Stimulated activated CD4-positive, alpha-beta T cell treated with anti-CD3 and anti-CD28 coated beads, Interleukin-12 subunit alpha, Interleukin-12 subunit beta, amount 100 ng/mL, for 24 hours (primary cell): ENCODE measurements around the gene LOXL3.
A peak's percentile ranks its signal among the peaks of the same experiment; 100 is the strongest.

Source experiments
- DNase-seq, 2 experiments: peaks; one replicate each; pipeline ENCODE4 v3.0.0-alpha.2; 2020; ENCODE audit warnings: low read depth in 2 of 2

The LOXL3 gene, protein sequence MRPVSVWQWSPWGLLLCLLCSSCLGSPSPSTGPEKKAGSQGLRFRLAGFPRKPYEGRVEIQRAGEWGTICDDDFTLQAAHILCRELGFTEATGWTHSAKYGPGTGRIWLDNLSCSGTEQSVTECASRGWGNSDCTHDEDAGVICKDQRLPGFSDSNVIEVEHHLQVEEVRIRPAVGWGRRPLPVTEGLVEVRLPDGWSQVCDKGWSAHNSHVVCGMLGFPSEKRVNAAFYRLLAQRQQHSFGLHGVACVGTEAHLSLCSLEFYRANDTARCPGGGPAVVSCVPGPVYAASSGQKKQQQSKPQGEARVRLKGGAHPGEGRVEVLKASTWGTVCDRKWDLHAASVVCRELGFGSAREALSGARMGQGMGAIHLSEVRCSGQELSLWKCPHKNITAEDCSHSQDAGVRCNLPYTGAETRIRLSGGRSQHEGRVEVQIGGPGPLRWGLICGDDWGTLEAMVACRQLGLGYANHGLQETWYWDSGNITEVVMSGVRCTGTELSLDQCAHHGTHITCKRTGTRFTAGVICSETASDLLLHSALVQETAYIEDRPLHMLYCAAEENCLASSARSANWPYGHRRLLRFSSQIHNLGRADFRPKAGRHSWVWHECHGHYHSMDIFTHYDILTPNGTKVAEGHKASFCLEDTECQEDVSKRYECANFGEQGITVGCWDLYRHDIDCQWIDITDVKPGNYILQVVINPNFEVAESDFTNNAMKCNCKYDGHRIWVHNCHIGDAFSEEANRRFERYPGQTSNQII

DNA sequence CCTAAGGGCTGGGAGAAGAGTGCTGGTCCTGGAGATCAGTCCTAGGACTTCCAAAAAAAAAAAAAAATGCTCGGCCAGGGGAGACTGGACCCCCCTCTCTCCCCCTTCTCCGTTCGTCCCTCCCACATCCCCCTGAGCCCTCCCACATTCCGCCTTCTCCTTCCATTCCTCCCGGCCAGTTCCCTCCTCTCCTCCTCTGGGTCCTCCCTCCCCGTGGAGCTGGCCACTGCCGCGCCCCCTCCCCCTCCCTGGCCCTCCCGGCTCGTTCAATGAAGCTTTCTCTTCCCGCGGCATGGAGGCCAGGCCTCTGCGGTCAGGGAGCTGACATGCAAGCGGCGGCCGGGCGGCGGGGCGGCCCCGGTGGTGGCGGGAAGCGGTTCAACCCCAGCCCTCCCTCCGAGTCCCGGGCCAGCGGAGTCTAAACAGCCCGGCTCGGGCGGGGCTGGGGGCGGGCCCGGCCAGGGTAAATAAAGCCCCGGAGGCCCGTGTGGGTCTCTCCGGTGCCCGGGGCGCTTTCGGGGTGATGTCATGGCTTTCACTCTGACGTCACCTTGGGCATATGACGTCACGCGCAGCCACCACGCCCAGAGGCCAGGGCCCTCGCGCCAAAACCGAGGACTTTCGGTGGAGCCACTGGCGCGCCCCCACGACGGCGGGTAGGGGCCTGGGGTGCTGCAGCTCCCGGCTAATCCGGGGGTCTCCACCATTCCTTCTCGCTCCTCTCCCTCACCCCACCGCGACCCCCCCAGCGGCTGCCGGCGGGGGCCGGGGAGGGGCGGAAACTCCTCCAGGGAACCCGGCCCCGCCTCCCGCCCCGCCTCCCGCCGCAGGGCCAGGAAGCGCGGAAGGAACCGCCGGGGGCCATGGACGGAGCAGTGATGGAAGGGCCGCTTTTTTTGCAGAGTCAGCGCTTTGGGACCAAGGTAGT, at the start of gene LOXL3, which contains the start of gene DOK1:
Gene LOXL3 (minus strand): TSS at position 51 of the 928 bp plus-strand sequence. CDS start 1,308 bp downstream, outside the sequence.
Gene DOK1 (plus strand): TSS at position 829 of the 928 bp plus-strand sequence. CDS start 35 bp downstream, at position 864.
- peak; percentile 70 to 80 for DNase-seq

DNA sequence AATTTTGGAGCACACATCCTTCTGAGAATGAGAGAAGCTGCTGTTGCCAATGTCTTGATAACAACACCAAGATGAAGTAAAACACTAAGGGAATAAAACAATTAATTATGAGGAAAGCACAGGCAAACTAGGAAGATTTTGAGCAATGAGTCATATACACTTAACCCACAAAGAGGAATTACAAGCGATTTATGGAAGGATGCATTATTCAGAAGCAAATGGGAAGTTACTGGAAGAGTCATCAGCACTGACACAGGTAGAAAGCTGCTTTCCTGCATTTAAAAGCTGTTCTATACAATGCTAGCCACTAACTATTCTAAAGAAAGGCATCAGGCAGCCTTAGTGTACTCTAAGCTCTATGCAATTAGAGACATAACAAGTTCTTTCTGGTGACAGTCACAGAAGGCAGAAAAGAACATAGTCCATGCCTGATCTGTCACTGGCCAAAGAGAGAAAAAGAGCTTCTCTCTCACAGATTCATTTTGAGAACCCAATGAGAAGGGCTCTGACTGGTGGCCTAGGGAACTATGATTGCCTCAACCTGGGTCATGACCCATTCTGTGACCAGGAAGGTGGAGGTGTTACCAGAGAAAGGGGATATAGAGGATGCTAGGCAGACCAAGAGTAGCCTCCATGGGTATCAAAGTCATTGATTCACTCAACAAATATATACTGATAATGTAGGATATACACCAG, 49.0 kb upstream of the LOXL3 start:
- no peak for DNase-seq

DNA sequence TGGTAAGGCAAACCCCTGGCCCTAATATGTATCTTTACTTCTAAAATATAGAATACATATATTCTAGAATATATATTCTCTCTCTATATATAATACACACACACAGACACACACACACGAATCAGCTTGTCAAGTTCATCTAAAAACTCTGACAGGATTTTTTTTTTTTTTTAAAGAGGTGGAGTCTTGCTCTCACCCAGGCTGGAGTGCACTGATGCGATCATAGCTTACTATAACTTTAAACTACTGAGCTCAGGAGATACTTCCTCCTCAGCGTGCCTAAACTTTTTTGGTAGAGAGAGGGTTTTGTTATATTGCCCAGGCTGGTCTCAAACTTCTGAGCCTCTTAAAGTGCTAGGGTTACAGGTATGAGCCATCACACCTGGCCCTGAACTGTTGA, 45.9 kb upstream of the LOXL3 start:
- DNase-seq: no peak

DNA sequence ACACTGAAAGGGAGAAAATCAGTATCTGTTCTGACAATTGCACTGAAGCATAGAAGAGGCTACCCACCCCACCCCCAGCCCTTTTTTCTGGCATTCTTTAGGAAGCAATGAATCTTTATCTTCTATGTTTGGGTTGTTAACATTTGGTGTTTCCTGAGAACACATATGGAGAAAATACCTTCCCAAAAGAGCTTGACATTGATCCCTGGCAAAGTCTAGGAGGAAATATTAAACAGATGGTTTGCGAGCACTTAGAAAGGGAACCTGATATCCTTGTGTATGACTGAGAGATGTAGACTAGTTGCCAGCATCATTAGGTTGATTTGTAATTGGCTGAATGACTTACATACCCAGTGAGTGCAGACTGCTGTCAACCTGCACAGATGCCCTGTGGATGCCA, 43.7 kb upstream of the LOXL3 start:
- no peak for DNase-seq

DNA sequence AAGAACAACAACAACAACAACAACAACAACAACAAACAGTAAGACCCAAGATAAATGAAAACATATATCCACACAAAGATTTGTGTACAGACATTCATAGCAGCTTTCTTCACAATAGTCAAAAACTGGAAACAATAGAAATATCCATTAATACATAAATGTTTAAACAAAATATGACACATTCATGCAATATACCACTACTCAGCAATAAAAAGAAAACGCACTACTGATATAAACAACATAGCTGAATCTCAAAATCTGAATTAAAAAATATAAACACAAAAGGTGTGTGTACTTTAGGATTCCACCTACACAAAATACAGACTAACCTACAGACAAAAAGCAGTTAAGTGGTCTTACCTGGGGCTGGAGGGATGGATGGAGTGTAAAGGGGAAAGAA, 42.8 kb upstream of the LOXL3 start:
- DNase-seq: no peak

DNA sequence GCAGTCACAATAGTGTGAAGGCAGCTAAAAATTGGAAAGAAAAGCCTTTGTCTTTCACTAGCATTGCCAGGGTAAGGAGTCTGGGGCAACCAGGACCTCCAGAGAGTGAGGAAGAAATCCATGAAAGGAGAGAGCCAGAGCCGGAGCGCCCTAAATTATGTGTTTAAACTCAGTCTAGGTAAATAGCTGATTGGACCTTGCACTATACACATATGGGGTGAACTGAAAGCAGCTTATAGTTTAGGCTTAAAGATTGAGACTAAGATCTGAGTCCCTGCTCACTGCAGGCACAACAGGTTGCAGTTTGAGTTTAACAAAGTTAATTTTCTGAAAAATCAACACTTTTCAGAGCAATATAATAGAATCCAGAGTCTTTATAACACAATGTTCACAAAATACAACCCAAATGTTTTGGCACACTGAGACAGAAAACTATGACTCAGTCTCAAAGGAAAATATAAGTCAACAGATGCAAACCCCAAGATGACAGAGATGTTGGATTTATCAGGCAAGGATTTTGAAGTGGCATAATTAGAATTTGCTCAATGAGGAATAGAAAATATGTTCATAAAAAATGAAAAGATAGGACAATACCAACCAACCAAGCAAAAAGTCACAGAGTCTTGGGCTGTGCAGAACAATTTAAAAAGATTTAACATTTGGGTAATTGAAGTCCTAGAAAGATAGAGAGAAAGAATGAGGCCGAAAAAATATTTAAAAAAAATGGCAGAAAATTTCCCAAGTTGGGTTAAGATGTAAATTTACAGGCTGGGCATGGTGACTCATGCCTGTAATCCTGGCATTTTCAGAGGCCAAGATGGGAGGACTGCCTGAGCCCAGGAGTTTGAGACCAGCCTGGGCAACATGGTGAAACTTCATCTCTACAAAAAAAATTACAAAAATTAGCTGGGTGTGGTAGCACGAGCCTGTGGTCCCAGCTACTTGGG, 40.4 kb upstream of the LOXL3 start:
- DNase-seq: no peak

DNA sequence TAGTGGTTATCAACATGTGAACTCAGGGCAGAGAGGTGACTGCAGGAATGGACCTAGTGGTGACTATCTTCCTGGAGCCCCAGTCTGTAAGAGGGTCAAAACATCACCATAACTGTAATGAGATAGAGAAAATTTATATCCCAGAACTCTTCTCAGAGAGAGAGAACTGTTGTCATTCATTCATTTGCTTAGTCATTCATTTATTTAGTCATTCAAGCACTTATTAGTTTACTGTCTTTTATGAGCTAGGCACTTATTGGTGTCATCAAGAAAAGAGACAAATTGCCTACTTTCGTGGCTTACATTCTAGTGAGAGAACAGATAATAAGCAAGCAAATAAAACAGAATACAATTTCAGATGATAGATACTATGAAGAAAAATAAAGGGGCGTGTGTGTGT, 34.9 kb upstream of the LOXL3 start:
- no peak for DNase-seq

DNA sequence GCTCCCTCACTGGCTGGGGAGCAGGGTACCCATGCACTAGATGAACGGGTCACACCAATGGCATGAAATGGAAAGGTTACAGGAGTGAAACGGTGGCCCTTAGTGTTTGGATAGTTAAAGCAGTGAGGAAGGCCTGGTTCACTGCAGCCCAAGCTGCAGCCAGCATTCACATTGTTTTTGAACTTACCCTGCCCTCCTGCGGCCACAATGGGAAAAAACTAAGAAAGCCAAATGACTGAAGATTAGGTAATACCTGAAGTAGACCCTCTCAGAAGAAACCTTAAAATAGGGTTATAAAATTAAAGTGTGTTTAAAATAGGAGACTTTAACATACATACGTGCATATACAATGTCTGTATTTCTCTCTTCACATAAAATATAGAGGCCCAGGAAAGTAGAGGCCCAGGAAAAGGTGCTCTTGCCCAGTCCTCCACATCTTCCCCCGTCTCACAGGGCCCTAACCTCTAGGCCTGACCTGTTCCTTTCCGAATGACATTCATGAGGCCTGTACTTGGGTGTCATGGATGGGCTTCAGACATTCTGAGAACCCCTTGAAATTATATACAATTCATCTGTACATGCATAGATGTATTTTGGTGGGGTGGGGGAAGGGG, 34.0 kb upstream of the LOXL3 start:
- DNase-seq: peak; percentile 19 to 49

DNA sequence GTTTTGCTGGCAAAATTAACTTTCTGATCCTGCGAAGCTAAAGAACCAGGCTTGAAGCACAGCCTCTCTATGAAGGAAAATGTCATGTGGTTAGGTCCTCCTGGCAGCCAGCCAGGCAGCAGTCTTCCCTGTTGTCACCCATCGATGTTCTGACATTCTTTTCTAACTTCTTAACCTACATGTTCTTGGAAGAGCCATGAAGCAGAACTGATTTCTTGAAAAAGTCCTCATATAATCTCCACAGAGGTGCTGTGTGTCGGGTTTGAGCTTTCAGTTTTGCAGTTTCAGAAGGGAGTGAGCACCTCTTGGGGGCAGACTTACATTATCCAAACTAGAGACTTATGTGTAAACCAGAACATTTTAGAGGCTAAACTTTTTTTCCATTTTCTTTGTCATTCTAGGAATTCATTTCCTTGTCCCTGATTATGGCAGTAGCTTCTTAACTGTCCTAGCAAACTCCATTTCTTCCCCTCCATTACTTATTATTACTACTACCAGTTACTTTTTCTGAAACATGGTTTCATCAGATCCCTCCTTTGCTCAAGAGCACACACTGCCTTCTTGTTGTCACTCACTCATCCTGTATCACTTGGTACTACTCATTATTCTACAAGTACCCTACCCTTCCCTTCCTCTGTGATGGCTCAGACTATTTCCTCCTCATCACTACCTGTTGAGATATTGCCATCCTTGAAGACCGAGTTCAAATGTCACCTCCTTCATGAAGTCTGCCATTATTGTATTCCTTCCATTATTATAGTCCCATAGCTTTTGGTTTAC, 31.9 kb upstream of the LOXL3 start:
- no peak for DNase-seq

DNA sequence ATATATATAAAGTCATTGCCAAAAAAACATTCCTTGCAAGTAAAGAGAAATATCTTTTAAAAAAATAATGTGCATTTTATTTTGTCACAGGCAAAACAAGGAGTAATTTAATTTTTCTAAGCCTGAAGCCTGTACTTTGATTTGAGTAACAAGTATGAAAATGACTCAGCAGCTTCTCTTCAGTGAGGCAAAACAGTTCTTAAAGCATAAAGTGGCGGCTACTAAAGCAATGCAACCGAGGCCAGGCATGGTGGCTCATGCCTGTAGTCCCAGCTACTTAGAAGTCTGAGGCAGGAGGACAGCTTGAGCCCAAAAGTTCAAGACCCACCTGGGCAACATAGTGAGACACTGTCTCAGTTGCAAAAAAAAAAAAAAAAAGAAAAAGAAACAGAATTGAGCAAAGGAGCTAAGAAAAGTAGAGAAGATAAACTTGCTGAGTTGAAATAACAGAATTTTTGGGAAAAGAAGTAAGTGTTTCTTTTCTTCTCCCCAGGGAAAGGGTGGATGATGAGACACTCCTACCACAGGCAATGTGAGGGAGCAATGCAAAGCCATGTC, 30.4 kb upstream of the LOXL3 start:
- DNase-seq: no peak

DNA sequence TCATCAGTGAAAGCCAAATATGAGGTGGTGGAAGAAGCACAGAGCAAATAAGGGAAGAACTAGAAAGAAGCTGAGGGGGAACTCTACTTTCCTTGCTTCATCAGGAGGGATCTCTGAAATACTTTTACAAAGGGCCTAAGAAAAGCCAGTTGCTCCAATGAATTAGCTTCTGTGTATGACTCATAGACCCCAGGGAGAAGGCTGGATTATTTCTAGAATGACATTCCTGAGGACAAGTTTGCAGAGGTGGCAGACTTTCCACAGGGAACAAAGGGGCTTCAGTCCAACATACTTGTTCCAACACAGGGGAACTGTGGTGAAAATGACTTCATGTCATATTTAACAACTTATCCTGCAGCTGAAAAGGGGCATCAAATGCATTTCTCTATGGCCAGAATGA, 29.8 kb upstream of the LOXL3 start:
- DNase-seq: no peak

DNA sequence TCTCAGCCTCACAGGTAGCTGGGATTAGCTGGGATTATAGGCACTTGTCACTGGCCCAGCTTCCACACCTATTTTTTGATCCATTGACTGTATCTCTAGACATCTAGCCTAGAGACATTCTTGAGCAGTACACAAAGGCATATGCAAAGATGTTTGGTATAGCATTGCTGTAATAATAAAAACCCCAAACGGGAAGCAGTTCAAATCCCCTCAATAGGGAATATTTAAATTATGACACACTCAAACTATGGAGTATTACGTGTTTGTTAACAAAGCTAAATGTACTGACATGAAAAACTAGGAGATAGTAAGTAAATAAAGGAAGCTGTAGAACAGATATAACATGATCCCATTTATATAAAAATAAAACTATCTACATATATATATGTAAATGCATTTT, 28.4 kb upstream of the LOXL3 start:
- DNase-seq: no peak

DNA sequence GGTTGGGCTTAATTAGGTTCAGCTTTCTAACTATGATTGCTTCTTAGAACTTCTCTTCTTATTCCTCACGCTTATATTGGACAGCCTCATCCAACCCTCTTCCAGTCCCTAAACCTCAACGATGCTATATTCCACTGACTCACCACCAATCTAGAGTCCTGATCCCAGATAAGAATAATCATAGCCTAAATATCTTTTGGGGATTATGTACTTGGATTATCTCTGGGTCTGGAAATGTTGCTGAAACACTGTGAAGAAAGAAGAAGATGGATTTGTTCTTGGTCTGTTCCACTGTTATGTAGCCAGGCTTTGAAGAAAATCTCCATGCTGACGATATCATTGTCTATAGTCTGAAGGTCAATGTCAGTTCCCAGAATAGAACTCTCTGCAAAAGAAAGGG, 27.7 kb upstream of the LOXL3 start:
- DNase-seq: no peak

DNA sequence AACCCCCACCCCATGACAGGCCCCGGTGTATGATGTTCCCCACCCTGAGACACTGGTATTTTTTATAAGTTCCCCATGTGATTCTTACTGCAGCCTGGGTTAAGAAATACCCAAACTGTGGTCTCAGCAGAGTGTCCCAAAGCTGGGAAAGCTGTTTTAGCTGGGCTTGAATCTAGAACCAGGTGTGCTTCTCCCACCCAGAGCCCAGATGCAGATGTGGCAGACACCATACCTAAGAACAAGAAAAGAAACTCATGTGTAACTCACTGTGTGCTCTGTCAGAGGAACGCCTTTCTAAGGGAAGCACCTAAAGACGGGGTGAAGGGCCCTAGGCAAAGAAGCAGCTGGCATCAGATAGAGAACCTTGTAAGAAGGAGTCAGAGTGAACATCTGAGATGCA, 24.7 kb upstream of the LOXL3 start:
- DNase-seq: no peak

DNA sequence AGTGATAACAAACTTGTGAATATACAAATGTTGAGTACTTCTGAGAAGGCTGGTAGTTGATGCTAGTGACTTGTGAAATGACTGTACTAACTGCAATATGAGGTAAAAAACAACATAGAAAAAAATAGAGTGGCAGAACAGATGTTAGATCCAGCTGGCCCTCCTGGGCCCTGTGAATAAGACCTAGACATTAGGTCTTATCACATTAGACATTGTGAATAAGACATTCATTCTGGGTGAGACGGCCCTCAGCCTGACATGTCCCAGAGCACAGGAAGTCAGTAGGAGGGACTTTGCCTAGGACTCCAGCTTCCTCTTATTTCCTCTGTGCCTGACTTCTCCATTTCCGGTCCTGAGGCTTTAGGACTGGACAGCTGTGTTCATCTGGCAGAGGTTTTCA, 23.7 kb upstream of the LOXL3 start:
- no peak for DNase-seq

DNA sequence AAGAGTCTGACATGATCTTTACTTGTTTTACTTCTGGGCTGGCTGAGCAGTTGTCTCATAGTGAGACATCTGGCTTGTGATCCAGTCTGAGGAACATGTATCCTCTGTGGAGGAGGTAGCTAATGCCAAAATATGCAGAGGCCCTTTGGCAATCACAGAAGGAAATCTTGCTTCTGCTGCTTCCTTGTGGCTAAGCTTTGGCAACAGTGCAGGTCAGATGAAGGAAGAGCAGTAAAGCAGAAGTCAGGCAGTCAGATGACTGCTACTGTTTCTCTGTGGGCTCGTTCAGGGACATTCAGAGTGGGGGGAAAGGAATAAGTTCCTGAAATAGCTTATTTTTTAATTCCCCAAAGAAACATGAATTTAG, 23.1 kb upstream of the LOXL3 start:
- DNase-seq: no peak

DNA sequence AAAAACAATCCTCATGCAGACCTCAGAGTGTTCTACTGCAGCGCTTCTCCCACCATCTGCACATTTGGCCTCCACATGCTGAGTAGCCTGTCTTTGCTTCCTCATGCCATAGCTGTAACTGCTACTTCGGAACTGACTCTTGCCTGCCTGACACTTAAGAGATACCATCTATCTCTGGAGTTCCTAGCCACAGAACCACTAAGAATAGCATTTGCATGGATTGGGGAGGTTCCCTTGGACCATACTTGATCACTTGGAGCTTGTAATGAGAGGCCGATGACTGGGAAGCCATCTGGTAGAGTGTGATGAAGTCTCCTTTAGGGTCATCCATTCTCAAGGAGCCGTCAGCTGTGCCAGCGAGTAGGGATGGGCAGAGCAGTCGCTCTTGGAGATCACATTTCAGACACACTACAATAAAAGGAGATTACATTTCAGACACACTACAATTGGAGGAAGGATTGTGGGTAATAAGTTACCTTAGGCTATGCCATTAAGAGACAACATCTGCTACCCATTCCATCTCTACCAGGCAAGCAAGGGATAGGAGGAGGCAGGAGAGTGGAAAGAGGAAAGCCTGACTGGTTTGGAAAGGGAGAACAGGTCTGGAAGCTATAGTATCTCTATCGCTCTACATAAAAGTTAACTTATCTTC, 22.6 kb upstream of the LOXL3 start:
- no peak for DNase-seq

DNA sequence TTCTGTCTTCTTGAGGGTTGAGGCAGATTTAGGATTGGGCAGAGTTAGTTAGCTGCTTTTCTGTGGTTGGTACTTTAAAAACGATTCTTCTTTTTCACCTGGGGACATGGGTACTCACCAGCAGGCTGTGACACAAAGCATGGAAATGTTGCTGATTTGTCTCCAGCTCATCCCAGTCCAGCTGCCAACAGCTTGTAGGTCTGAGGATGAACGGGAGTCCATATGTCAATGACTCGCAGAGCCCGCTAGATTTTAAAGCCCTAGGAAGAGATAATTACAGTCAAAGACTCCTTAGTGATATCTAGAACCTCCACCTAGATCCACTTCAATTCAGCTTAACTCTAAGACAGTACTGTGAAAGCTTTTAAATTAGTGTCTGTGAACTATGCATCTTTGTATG, 21.6 kb upstream of the LOXL3 start:
- no peak for DNase-seq
